Gastrocnemius medialis (tissue), 4 donors: Measurements from ENCODE around the gene SERPINB6. TPM values are rescaled to one million over a fixed set of nuclear protein-coding genes. Genes with fewer than 3 reads are reported as not detected.

ENCODE experiments used
- ATAC-seq, 2 donors: fragments of 150-250 bp; one replicate each; pipeline ENCODE4 v1.9.1; 2016
- DNase-seq, 2 donors: peaks; one replicate each; pipeline ENCODE4 v3.0.0-alpha.2; 2019
- H3K27ac ChIP-seq, 4 donors: fragments of 200-600 bp; sonication (generic); 1 replicate in 1 of 4; 2 replicates in 3 of 4; pipeline ENCODE4 v1.5.1; 2016 to 2018; ENCODE audit warnings: mild to moderate bottlenecking in 2 of 4, moderate library complexity in 1 of 4
- H3K27me3 ChIP-seq, 3 donors: fragments of 200-600 bp; sonication (generic) in 2 of 3; 1 replicate in 1 of 3; 2 replicates in 2 of 3; pipeline versions ENCODE4 v1.5.1 to v1.6.0; 2016 to 2019; ENCODE audit warnings: mild to moderate bottlenecking in 1 of 3, moderate library complexity in 1 of 3
- H3K36me3 ChIP-seq, 2 donors: fragments of 200-600 bp; sonication (generic) in 1 of 2; one replicate each; pipeline ENCODE4 v1.5.1; 2017 to 2018
- H3K4me1 ChIP-seq, 2 donors: fragments of 200-600 bp; sonication (generic) in 1 of 2; one replicate each; pipeline ENCODE4 v1.5.1; 2016 to 2017; ENCODE audit warnings: mild to moderate bottlenecking in 2 of 2
- H3K4me3 ChIP-seq, 4 donors: fragments of 200-600 bp; sonication (generic) in 3 of 4; 1 replicate in 1 of 4; 2 replicates in 3 of 4; pipeline ENCODE4 v1.5.1; 2016 to 2019; ENCODE audit warnings: mild to moderate bottlenecking in 2 of 4
- H3K9me3 ChIP-seq, 3 donors: fragments of 200-600 bp; sonication (generic) in 2 of 3; 1 replicate in 1 of 3; 2 replicates in 2 of 3; pipeline ENCODE4 v1.5.1; 2016 to 2019
- POLR2A ChIP-seq, 2 donors: fragments of 450-650 bp; IDR thresholded peaks; one replicate each; pipeline ENCODE4 v1.6.1; 2017; ENCODE audit warnings: antibody characterized with exemption in 2 of 2, mild to moderate bottlenecking in 2 of 2, moderate library complexity in 2 of 2
- in situ Hi-C, 4 donors: fragments of 200-750 bp; cut with MboI; loops; one replicate each; pipeline versions ENCODE4 v1.15.0 to v1.8.0; 2017; ENCODE audit warnings: low sequenced_read_pairs in 4 of 4
- intact Hi-C: fragments of 100-400 bp; cut with DNase I; formaldehyde crosslinking; loops from one replicate; pipeline ENCODE4 v1.15.1; 2023; ENCODE audit warnings: low total_unique reads
- total RNA-seq, 4 donors: library from RNA; depleted of rRNA; stranded (reverse); fragments of >200 nt; gene quantifications; one replicate each; pipeline versions ENCODE4 v1.1.0 to v1.2.3, GENCODE V29; 2016
- TF ChIP-seq, protein P1 (sequence below), 5 experiments: fragments of 450-650 bp in 3 of 5; fragments of 200-600 bp in 2 of 5; sonication (generic) in 2 of 5; IDR thresholded peaks in 4 of 5; conservative IDR thresholded peaks in 1 of 5; 1 replicate in 4 of 5; 2 replicates in 1 of 5; pipeline ENCODE4 v1.5.1; 2016 to 2019; ENCODE audit warnings: antibody characterized with exemption in 5 of 5, mild to moderate bottlenecking in 3 of 5, moderate library complexity in 3 of 5

Gene SERPINB6
- total RNA-seq, 4 donors from 2014 or later: 114 to 260 (median 189) TPM

DNA sequence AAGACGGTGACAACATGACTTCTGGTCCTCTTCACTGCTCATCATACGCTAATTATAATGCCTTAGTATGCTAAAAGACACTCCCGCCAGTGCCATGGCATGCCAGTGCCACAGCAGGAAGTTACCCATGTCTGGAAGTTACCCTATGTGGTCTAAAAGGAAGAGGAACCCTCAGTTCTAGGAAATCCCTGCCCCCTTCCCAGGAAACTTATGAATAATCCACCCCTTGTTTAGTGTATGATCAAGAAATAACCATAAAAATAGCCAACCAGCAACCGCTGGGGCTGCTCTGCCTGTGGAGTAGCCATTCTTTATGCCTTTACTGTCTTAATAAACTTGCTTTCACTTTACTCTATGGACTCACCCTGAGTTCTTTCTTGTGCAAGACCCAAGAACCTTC, 52.4 kb downstream of the SERPINB6 start:
- H3K27me3 ChIP-seq: no peaks in the 10 kb centered on the region
- intact Hi-C loops (no loop called here), in situ Hi-C loops (no loop called here)
- H3K9me3 ChIP-seq: no peaks in the 10 kb centered on the region
- ATAC-seq: no peak
- no peaks in the 10 kb centered on the region for H3K36me3 ChIP-seq
- no peak overlapping the region for H3K4me3 ChIP-seq
- TF ChIP-seq, protein P1, sequence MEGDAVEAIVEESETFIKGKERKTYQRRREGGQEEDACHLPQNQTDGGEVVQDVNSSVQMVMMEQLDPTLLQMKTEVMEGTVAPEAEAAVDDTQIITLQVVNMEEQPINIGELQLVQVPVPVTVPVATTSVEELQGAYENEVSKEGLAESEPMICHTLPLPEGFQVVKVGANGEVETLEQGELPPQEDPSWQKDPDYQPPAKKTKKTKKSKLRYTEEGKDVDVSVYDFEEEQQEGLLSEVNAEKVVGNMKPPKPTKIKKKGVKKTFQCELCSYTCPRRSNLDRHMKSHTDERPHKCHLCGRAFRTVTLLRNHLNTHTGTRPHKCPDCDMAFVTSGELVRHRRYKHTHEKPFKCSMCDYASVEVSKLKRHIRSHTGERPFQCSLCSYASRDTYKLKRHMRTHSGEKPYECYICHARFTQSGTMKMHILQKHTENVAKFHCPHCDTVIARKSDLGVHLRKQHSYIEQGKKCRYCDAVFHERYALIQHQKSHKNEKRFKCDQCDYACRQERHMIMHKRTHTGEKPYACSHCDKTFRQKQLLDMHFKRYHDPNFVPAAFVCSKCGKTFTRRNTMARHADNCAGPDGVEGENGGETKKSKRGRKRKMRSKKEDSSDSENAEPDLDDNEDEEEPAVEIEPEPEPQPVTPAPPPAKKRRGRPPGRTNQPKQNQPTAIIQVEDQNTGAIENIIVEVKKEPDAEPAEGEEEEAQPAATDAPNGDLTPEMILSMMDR (IDR thresholded peaks at IDR 0.05 in 4 of 5, conservative IDR thresholded peaks at IDR 0.05 in 1 of 5): no peak
- TF ChIP-seq POLR2A (IDR thresholded peaks at IDR 0.05): no peak
- H3K27ac ChIP-seq: no peak overlapping the region
- H3K4me1 ChIP-seq: peaks cover 0 to 5% of the 10 kb centered on the region in 2 donors
- no peak for DNase-seq

DNA sequence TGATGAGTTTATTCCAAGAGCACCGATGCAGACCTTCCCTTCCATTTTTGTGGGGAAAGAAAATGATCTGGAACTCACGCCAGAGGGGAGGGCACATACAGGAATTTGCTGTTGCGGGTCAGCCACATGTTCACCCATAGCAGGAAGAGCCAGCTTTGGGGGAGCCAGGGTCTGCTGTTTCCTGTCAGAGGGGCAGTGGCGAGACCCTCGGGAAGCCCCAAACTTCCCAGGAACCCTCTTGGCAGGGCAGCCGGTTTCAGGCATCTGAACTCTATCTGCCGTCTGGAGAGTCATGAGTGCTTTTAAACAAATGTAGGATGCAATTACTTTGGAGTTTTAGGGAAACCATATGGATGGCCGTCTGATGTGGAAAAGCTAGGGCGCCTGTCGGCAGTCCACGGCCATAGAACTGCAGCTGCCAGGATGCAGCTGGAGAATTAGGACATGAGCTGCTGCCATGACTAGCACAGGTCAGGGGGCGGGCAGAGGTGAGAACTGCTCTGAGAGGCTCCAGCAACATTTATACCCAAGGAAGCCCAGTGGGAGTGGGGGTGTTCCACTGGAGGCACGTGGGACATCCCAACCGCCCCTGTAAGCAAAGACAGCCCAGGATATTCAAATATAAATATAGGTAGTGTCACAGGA, 53.4 kb downstream of the SERPINB6 start:
- no peak for DNase-seq
- no peak for ATAC-seq
- intact Hi-C loops: no loop called here

DNA sequence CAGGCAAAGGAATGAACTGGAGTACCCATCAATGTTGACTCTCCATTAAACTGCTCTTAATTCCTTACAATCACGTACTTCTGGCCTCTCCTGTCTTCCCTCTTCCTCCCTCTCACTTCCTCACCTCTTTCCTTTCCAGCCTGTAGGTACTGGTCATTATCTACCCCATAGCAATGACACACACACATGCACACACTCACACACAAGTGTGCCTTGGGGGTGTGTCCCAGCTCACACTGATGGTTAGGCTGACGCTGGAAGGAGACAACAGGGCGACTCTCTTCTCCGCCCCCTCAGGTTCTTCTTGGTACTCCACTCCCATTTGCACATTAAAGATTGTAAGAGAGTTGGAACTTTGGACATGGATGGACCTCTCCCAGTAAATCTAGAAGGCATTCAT, 54.3 kb downstream of the SERPINB6 start:
- Histone ChIP-seq H3K9me3 (no peaks in the 10 kb centered on the region), H3K4me3 (no peak overlapping the region), H3K27me3 (no peaks in the 10 kb centered on the region), H3K27ac (no peak overlapping the region), H3K36me3 (no peaks in the 10 kb centered on the region), H3K4me1 (peaks cover 0 to 5% of the 10 kb centered on the region in 2 donors)
- ATAC-seq (no peak), DNase-seq (no peak)
- intact Hi-C loops (no loop called here), in situ Hi-C loops (no loop called here)
- TF ChIP-seq POLR2A (IDR thresholded peaks at IDR 0.05): no peak
- TF ChIP-seq, protein P1 (IDR thresholded peaks at IDR 0.05 in 4 of 5, conservative IDR thresholded peaks at IDR 0.05 in 1 of 5): no peak

More for the DNA sequence above, 53.4 kb downstream of the SERPINB6 start:
- no peak overlapping the region for H3K4me3 ChIP-seq
- no peak for TF ChIP-seq POLR2A (IDR thresholded peaks at IDR 0.05)
- TF ChIP-seq, protein P1 (IDR thresholded peaks at IDR 0.05 in 4 of 5, conservative IDR thresholded peaks at IDR 0.05 in 1 of 5): no peak
- H3K4me1 ChIP-seq: peaks cover 0 to 5% of the 10 kb centered on the region in 2 donors
- in situ Hi-C loops: no loop called here
- no peaks in the 10 kb centered on the region for H3K36me3 ChIP-seq
- no peaks in the 10 kb centered on the region for H3K9me3 ChIP-seq
- no peaks in the 10 kb centered on the region for H3K27me3 ChIP-seq
- H3K27ac ChIP-seq: no peak overlapping the region

DNA sequence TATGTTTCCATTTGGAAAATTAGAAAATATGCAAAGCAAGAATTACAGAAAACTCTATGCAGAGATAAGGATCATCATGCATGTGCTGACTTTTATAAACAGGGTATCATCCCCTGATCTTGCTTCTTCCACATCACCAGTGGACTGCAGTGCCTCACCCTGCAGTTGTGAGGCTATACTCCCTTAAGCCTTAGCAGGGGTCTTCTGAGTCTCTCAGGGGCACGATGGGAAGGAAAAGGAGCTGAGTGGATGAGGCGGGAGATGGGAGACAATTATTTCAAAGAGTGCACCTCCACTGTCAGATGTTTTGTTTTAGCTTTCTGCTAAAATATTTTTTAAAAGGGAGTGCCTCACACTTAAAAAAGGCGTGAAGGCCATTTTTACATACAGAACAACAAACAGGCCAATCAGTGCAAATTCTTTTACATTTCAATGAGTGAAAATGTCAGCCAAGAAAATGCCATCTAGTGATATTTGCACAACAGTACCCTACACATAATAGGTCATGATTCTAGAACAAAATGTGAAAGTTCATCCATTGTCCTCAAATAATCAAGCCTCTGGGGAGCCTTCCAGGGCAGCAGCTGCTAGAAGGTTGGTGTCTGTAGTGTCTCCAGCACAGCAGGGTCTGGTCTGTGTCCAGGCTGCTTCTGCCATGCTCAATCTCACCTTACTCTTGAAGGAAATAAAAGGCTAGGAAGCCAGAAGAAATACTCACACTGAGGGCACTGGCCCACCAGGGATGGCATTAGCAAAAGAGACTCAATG, 55.0 kb downstream of the SERPINB6 start:
- in situ Hi-C loops (no loop called here), intact Hi-C loops (no loop called here)
- Histone ChIP-seq H3K36me3 (no peaks in the 10 kb centered on the region), H3K27ac (no peak overlapping the region), H3K9me3 (no peaks in the 10 kb centered on the region), H3K4me1 (no peaks in the 10 kb centered on the region), H3K27me3 (no peaks in the 10 kb centered on the region), H3K4me3 (no peak overlapping the region)
- ATAC-seq (no peak), DNase-seq (no peak)
- TF ChIP-seq, protein P1 (IDR thresholded peaks at IDR 0.05 in 4 of 5, conservative IDR thresholded peaks at IDR 0.05 in 1 of 5): no peak
- TF ChIP-seq POLR2A (IDR thresholded peaks at IDR 0.05): no peak
